Measurements from ENCODE around the gene PLPP2. TPM values are rescaled to one million over a fixed set of nuclear protein-coding genes. Genes with fewer than 3 reads are reported as not detected.

The PLPP2 gene
- polyA plus RNA-seq, 4 donors = 0.64 to 130 (median 109) TPM

GRCh38 chr19:334296-335071, 43.3 kb upstream of the PLPP2 start:
- H3K4me3 ChIP-seq (ENCODE audit: low read depth in 1 of 3, low read length in 3 of 3) = no peak overlapping the region
- no peak overlapping the region for H3K27ac ChIP-seq (ENCODE audit: low read depth in 1 of 3, low read length in 2 of 3)
- 92 to 97% (median 95%) methylated on average over 19 of the region's 19 CpGs for WGBS, 3 donors
- H3K9me3 ChIP-seq (ENCODE audit: control insufficient read depth in 2 of 2, insufficient read depth in 1 of 2, low read depth in 1 of 2, low read length in 1 of 2) = peaks cover 0 to 19% of the 10 kb centered on the region in 2 donors
- no peaks in the 10 kb centered on the region for H3K4me1 ChIP-seq (ENCODE audit: control insufficient read depth in 3 of 3, insufficient read depth in 2 of 3, low read depth in 1 of 3, low read length in 2 of 3)
- no peaks in the 10 kb centered on the region for H3K27me3 ChIP-seq (ENCODE audit: control insufficient read depth in 3 of 3, insufficient read depth in 3 of 3, low read length in 3 of 3)
- FAIRE-seq (no peak), DNase-seq (no peak)
- peaks cover 10 to 48% (median 12%) of the 10 kb centered on the region in 3 donors for H3K36me3 ChIP-seq (ENCODE audit: control insufficient read depth in 3 of 3, insufficient read depth in 2 of 3, low read depth in 1 of 3, low read length in 3 of 3)

DNA sequence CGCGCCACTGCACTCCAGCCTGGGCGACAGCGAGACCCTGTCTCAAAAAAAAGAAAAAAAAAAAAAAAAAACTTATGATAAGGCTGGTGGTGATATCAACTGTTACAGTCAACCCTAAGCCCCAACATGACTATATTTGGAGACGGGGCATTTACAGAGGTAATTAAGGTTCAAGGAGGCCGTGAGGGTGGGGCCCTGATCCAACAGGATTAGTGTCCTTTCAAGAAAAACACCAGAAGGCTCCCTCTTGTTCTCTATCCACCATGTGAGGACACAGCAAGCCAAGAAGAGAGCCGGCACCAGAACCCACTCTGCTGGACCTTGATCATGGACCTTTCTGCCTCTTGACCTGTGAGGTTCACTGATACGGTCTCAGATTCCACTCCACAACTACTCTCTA, 39.3 kb upstream of the PLPP2 start:
- no peak for DNase-seq
- peaks cover 22 to 77% (median 27%) of the 10 kb centered on the region in 3 donors for H3K36me3 ChIP-seq (ENCODE audit: control insufficient read depth in 3 of 3, insufficient read depth in 2 of 3, low read depth in 1 of 3, low read length in 3 of 3)
- 94 to 100% (median 95%) methylated on average over 8 of the region's 8 CpGs for WGBS, 3 donors
- H3K27me3 ChIP-seq (ENCODE audit: control insufficient read depth in 3 of 3, insufficient read depth in 3 of 3, low read length in 3 of 3) = no peaks in the 10 kb centered on the region
- no peak overlapping the region for H3K27ac ChIP-seq (ENCODE audit: low read depth in 1 of 3, low read length in 2 of 3)
- H3K4me1 ChIP-seq (ENCODE audit: control insufficient read depth in 3 of 3, insufficient read depth in 2 of 3, low read depth in 1 of 3, low read length in 2 of 3) = no peaks in the 10 kb centered on the region
- H3K4me3 ChIP-seq (ENCODE audit: low read depth in 1 of 3, low read length in 3 of 3) = no peak overlapping the region
- H3K9me3 ChIP-seq (ENCODE audit: control insufficient read depth in 2 of 2, insufficient read depth in 1 of 2, low read depth in 1 of 2, low read length in 1 of 2) = peaks cover 0 to 36% of the 10 kb centered on the region in 2 donors
- FAIRE-seq = no peak

GRCh38 chr19:329876-330275, 38.7 kb upstream of the PLPP2 start:
- 95 to 97% (median 96%) methylated on average over 7 of the region's 7 CpGs for WGBS, 3 donors
- peaks cover 0 to 36% of the 10 kb centered on the region in 2 donors for H3K9me3 ChIP-seq (ENCODE audit: control insufficient read depth in 2 of 2, insufficient read depth in 1 of 2, low read depth in 1 of 2, low read length in 1 of 2)
- no peaks in the 10 kb centered on the region for H3K4me1 ChIP-seq (ENCODE audit: control insufficient read depth in 3 of 3, insufficient read depth in 2 of 3, low read depth in 1 of 3, low read length in 2 of 3)
- no peaks in the 10 kb centered on the region for H3K27me3 ChIP-seq (ENCODE audit: control insufficient read depth in 3 of 3, insufficient read depth in 3 of 3, low read length in 3 of 3)
- DNase-seq = no peak
- H3K36me3 ChIP-seq (ENCODE audit: control insufficient read depth in 3 of 3, insufficient read depth in 2 of 3, low read depth in 1 of 3, low read length in 3 of 3) = peaks cover 29 to 77% (median 31%) of the 10 kb centered on the region in 3 donors
- no peak overlapping the region for H3K27ac ChIP-seq (ENCODE audit: low read depth in 1 of 3, low read length in 2 of 3)
- no peak for FAIRE-seq
- H3K4me3 ChIP-seq (ENCODE audit: low read depth in 1 of 3, low read length in 3 of 3) = no peak overlapping the region

- Histone ChIP-seq H3K9me3 (ENCODE audit: control insufficient read depth in 2 of 2, insufficient read depth in 1 of 2, low read depth in 1 of 2, low read length in 1 of 2) (peaks cover 0 to 36% of the 10 kb centered on the region in 2 donors), H3K36me3 (ENCODE audit: control insufficient read depth in 3 of 3, insufficient read depth in 2 of 3, low read depth in 1 of 3, low read length in 3 of 3) (peaks cover 25 to 73% (median 26%) of the 10 kb centered on the region in 3 donors), H3K27ac (ENCODE audit: low read depth in 1 of 3, low read length in 2 of 3) (no peak overlapping the region), H3K4me3 (ENCODE audit: low read depth in 1 of 3, low read length in 3 of 3) (no peak overlapping the region), H3K27me3 (ENCODE audit: control insufficient read depth in 3 of 3, insufficient read depth in 3 of 3, low read length in 3 of 3) (no peaks in the 10 kb centered on the region), H3K4me1 (ENCODE audit: control insufficient read depth in 3 of 3, insufficient read depth in 2 of 3, low read depth in 1 of 3, low read length in 2 of 3) (no peaks in the 10 kb centered on the region)
- DNase-seq (no peak), FAIRE-seq (no peak)
- 91 to 97% (median 97%) methylated on average over 4 of the region's 4 CpGs for WGBS, 3 donors
These were observed 36.9 kb upstream of the PLPP2 start for GRCh38 chr19:328025-328505.

DNA sequence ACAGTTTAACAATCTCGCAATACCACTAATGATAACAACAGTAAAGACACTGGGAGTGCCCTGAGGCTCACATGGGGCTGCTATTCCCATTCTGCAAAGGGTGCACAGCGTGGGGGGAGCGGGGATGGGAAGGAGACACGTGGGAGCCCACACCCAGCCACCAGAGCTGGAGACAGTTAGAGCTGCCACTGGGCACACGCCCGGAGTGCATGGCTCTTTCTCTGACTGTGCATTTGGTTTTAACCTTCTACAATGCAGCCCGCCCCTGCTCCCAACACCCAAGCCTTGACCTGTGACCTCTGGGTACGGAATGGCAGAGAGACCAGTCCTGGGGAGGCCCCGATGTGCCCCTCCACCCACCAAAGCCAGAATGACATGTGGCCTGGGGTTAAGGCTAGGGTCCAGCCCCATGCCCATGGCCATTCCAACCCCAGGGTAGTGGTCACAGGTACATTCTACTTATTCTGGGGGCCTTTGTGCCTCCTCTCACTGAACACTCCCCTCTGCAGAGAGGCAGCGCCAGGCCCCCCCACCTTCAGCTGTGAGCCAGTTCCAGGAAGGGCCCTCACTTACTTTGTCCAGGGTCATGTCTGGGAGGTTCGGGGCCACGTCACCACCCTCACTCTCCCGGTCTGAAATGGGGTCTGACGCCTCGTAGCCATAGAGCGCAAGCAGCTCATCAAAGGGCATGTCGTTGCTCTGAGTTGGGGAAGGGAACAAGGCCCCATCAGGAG, 36.3 kb upstream of the PLPP2 start:
- peaks cover 0 to 36% of the 10 kb centered on the region in 2 donors for H3K9me3 ChIP-seq (ENCODE audit: control insufficient read depth in 2 of 2, insufficient read depth in 1 of 2, low read depth in 1 of 2, low read length in 1 of 2)
- 95 to 97% (median 96%) methylated on average over 17 of the region's 17 CpGs for WGBS, 3 donors
- no peaks in the 10 kb centered on the region for H3K4me1 ChIP-seq (ENCODE audit: control insufficient read depth in 3 of 3, insufficient read depth in 2 of 3, low read depth in 1 of 3, low read length in 2 of 3)
- peaks cover 26 to 78% (median 29%) of the 10 kb centered on the region in 3 donors for H3K36me3 ChIP-seq (ENCODE audit: control insufficient read depth in 3 of 3, insufficient read depth in 2 of 3, low read depth in 1 of 3, low read length in 3 of 3)
- FAIRE-seq = no peak
- H3K27me3 ChIP-seq (ENCODE audit: control insufficient read depth in 3 of 3, insufficient read depth in 3 of 3, low read length in 3 of 3) = no peaks in the 10 kb centered on the region
- no peak overlapping the region for H3K4me3 ChIP-seq (ENCODE audit: low read depth in 1 of 3, low read length in 3 of 3)
- no peak for DNase-seq
- no peak overlapping the region for H3K27ac ChIP-seq (ENCODE audit: low read depth in 1 of 3, low read length in 2 of 3)

DNA sequence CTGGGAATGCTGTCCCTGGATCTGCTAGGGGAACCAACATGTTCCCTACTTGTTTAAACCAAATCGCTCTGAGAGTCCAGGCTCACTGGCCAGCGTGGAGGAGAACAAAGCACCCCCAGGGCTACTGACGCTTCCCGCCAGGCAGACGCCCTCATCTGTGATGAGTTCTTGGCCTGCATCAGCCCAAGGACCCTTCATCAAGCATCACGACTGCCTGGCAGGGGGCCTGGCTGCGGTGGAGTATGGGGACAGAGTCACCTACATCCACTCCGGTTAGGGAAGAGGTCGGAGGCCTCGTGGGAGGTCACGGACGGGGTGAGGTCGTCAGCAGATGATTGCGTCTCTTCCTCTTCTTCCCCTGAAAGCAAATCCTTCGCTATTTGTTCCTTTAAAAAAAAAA, 35.7 kb upstream of the PLPP2 start:
- Histone ChIP-seq H3K27me3 (ENCODE audit: control insufficient read depth in 3 of 3, insufficient read depth in 3 of 3, low read length in 3 of 3) (no peaks in the 10 kb centered on the region), H3K36me3 (ENCODE audit: control insufficient read depth in 3 of 3, insufficient read depth in 2 of 3, low read depth in 1 of 3, low read length in 3 of 3) (peaks cover 26 to 78% (median 29%) of the 10 kb centered on the region in 3 donors), H3K27ac (ENCODE audit: low read depth in 1 of 3, low read length in 2 of 3) (no peak overlapping the region), H3K9me3 (ENCODE audit: control insufficient read depth in 2 of 2, insufficient read depth in 1 of 2, low read depth in 1 of 2, low read length in 1 of 2) (peaks cover 0 to 36% of the 10 kb centered on the region in 2 donors), H3K4me3 (ENCODE audit: low read depth in 1 of 3, low read length in 3 of 3) (no peak overlapping the region), H3K4me1 (ENCODE audit: control insufficient read depth in 3 of 3, insufficient read depth in 2 of 3, low read depth in 1 of 3, low read length in 2 of 3) (no peaks in the 10 kb centered on the region)
- WGBS, 3 donors = 91 to 95% (median 94%) methylated on average over 15 of the region's 15 CpGs
- no peak for DNase-seq
- FAIRE-seq = no peak

- 92 to 96% (median 94%) methylated on average over 33 of the region's 33 CpGs for WGBS, 3 donors
- FAIRE-seq (no peak), DNase-seq (no peak)
- Histone ChIP-seq H3K4me3 (ENCODE audit: low read depth in 1 of 3, low read length in 3 of 3) (no peak overlapping the region), H3K9me3 (ENCODE audit: control insufficient read depth in 2 of 2, insufficient read depth in 1 of 2, low read depth in 1 of 2, low read length in 1 of 2) (peaks cover 0 to 33% of the 10 kb centered on the region in 2 donors), H3K27ac (ENCODE audit: low read depth in 1 of 3, low read length in 2 of 3) (no peak overlapping the region), H3K36me3 (ENCODE audit: control insufficient read depth in 3 of 3, insufficient read depth in 2 of 3, low read depth in 1 of 3, low read length in 3 of 3) (peaks cover 27 to 79% (median 28%) of the 10 kb centered on the region in 3 donors), H3K27me3 (ENCODE audit: control insufficient read depth in 3 of 3, insufficient read depth in 3 of 3, low read length in 3 of 3) (no peaks in the 10 kb centered on the region), H3K4me1 (ENCODE audit: control insufficient read depth in 3 of 3, insufficient read depth in 2 of 3, low read depth in 1 of 3, low read length in 2 of 3) (no peaks in the 10 kb centered on the region)
These were observed 34.8 kb upstream of the PLPP2 start for GRCh38 chr19:325937-326565.
